Measurements from ENCODE around the gene RTN3.

Gene RTN3

GRCh38 chr11:63713766-63714165 is 32.5 kb downstream of the RTN3 start:
- Histone ChIP-seq H3K79me2 (ENCODE audit: control insufficient read depth, insufficient read depth, low read length, poor library complexity) (no peaks in the 10 kb centered on the region), H3K27ac (ENCODE audit: low read depth, low read length) (no peak overlapping the region), H2AK5ac (ENCODE audit: low read length) (no peak overlapping the region), H4K12ac (ENCODE audit: low read depth, low read length) (no peak overlapping the region), H3K18ac (ENCODE audit: low read length) (no peak overlapping the region), H3K4me2 (ENCODE audit: low read length) (no peak overlapping the region), H4K91ac (ENCODE audit: low read depth, low read length) (no peak overlapping the region), H3K23ac (ENCODE audit: low read length) (no peak overlapping the region), H3K9ac (ENCODE audit: low read length) (no peak overlapping the region), H3K4ac (ENCODE audit: low read depth, low read length) (no peak overlapping the region), H3K9me3 (ENCODE audit: insufficient read depth, low read depth, low read length) (no peaks in the 10 kb centered on the region), H3K4me1 (ENCODE audit: control insufficient read depth in 1 of 2, insufficient read depth in 2 of 2, low read length in 2 of 2) (peaks cover 2 to 3% of the 10 kb centered on the region in 2 experiments), H2AFZ (ENCODE audit: insufficient read depth, low read length, poor library complexity) (no peak overlapping the region), H3K14ac (ENCODE audit: low read length) (no peak overlapping the region), H3K4me3 (ENCODE audit: low read depth, low read length) (no peak overlapping the region), H3K36me3 (ENCODE audit: control insufficient read depth in 1 of 2, insufficient read depth in 2 of 2, low read length in 2 of 2) (no peaks in the 10 kb centered on the region), H3K79me1 (ENCODE audit: low read length) (no peaks in the 10 kb centered on the region), H4K8ac (ENCODE audit: low read depth, low read length) (no peak overlapping the region), H2BK12ac (ENCODE audit: low read length) (no peak overlapping the region), H2BK5ac (ENCODE audit: low read depth, low read length, poor library complexity) (no peak overlapping the region), H3K27me3 (ENCODE audit: insufficient read depth, low read length) (no peaks in the 10 kb centered on the region), H2BK120ac (ENCODE audit: insufficient read depth, low read length, poor library complexity) (no peak overlapping the region)
- DNase-seq: no peak
- 100% methylated on average over 1 of the region's 2 CpGs for WGBS (ENCODE audit: extremely low coverage, insufficient coverage, insufficient read length)

- H3K4me2 ChIP-seq (ENCODE audit: low read length): no peak overlapping the region
- H3K4me1 ChIP-seq (ENCODE audit: control insufficient read depth in 1 of 2, insufficient read depth in 2 of 2, low read length in 2 of 2): peaks cover under 1 to 2% of the 10 kb centered on the region in 2 experiments
- H2AK5ac ChIP-seq (ENCODE audit: low read length): no peak overlapping the region
- H3K79me1 ChIP-seq (ENCODE audit: low read length): no peaks in the 10 kb centered on the region
- no peak overlapping the region for H2BK12ac ChIP-seq (ENCODE audit: low read length)
- H3K36me3 ChIP-seq (ENCODE audit: control insufficient read depth in 1 of 2, insufficient read depth in 2 of 2, low read length in 2 of 2): no peaks in the 10 kb centered on the region
- no peak overlapping the region for H3K27ac ChIP-seq (ENCODE audit: low read depth, low read length)
- H4K8ac ChIP-seq (ENCODE audit: low read depth, low read length): no peak overlapping the region
- no peak for DNase-seq
- H2BK120ac ChIP-seq (ENCODE audit: insufficient read depth, low read length, poor library complexity): no peak overlapping the region
- no peak overlapping the region for H2BK5ac ChIP-seq (ENCODE audit: low read depth, low read length, poor library complexity)
- H4K91ac ChIP-seq (ENCODE audit: low read depth, low read length): no peak overlapping the region
- H3K23ac ChIP-seq (ENCODE audit: low read length): no peak overlapping the region
- H3K4ac ChIP-seq (ENCODE audit: low read depth, low read length): no peak overlapping the region
- no peak overlapping the region for H3K9ac ChIP-seq (ENCODE audit: low read length)
- H3K9me3 ChIP-seq (ENCODE audit: insufficient read depth, low read depth, low read length): no peaks in the 10 kb centered on the region
- no peaks in the 10 kb centered on the region for H3K79me2 ChIP-seq (ENCODE audit: control insufficient read depth, insufficient read depth, low read length, poor library complexity)
- no peak overlapping the region for H3K18ac ChIP-seq (ENCODE audit: low read length)
- H3K4me3 ChIP-seq (ENCODE audit: low read depth, low read length): no peak overlapping the region
- H2AFZ ChIP-seq (ENCODE audit: insufficient read depth, low read length, poor library complexity): no peak overlapping the region
- no peaks in the 10 kb centered on the region for H3K27me3 ChIP-seq (ENCODE audit: insufficient read depth, low read length)
- H3K14ac ChIP-seq (ENCODE audit: low read length): no peak overlapping the region
- no peak overlapping the region for H4K12ac ChIP-seq (ENCODE audit: low read depth, low read length)
Measured at GRCh38 chr11:63716046-63716445, 34.7 kb downstream of the RTN3 start.

- Histone ChIP-seq H3K14ac (ENCODE audit: low read length) (no peak overlapping the region), H2BK5ac (ENCODE audit: low read depth, low read length, poor library complexity) (no peak overlapping the region), H3K79me1 (ENCODE audit: low read length) (no peaks in the 10 kb centered on the region), H3K4me2 (ENCODE audit: low read length) (no peak overlapping the region), H3K9ac (ENCODE audit: low read length) (no peak overlapping the region), H3K27ac (ENCODE audit: low read depth, low read length) (no peak overlapping the region), H2AFZ (ENCODE audit: insufficient read depth, low read length, poor library complexity) (no peak overlapping the region), H3K4me1 (ENCODE audit: control insufficient read depth in 1 of 2, insufficient read depth in 2 of 2, low read length in 2 of 2) (no peaks in the 10 kb centered on the region), H3K27me3 (ENCODE audit: insufficient read depth, low read length) (no peaks in the 10 kb centered on the region), H3K4me3 (ENCODE audit: low read depth, low read length) (no peak overlapping the region), H2BK120ac (ENCODE audit: insufficient read depth, low read length, poor library complexity) (no peak overlapping the region), H2AK5ac (ENCODE audit: low read length) (no peak overlapping the region), H4K12ac (ENCODE audit: low read depth, low read length) (no peak overlapping the region), H4K91ac (ENCODE audit: low read depth, low read length) (no peak overlapping the region), H3K36me3 (ENCODE audit: control insufficient read depth in 1 of 2, insufficient read depth in 2 of 2, low read length in 2 of 2) (no peaks in the 10 kb centered on the region), H3K23ac (ENCODE audit: low read length) (no peak overlapping the region), H3K9me3 (ENCODE audit: insufficient read depth, low read depth, low read length) (no peaks in the 10 kb centered on the region), H2BK12ac (ENCODE audit: low read length) (no peak overlapping the region), H4K8ac (ENCODE audit: low read depth, low read length) (no peak overlapping the region), H3K18ac (ENCODE audit: low read length) (no peak overlapping the region), H3K79me2 (ENCODE audit: control insufficient read depth, insufficient read depth, low read length, poor library complexity) (no peaks in the 10 kb centered on the region), H3K4ac (ENCODE audit: low read depth, low read length) (no peak overlapping the region)
- no CpG with 5 or more reads among the region's 1 CpG for WGBS (ENCODE audit: extremely low coverage, insufficient coverage, insufficient read length)
- peak in 1 of 2 donors; percentile 36 for DNase-seq
Measured at GRCh38 chr11:63719001-63719400, 37.7 kb downstream of the RTN3 start.

- Histone ChIP-seq H3K4me1 (ENCODE audit: control insufficient read depth in 1 of 2, insufficient read depth in 2 of 2, low read length in 2 of 2) (no peaks in the 10 kb centered on the region), H3K36me3 (ENCODE audit: control insufficient read depth in 1 of 2, insufficient read depth in 2 of 2, low read length in 2 of 2) (no peaks in the 10 kb centered on the region), H3K27me3 (ENCODE audit: insufficient read depth, low read length) (no peaks in the 10 kb centered on the region), H3K4me2 (ENCODE audit: low read length) (no peak overlapping the region), H3K4me3 (ENCODE audit: low read depth, low read length) (no peak overlapping the region), H3K18ac (ENCODE audit: low read length) (no peak overlapping the region), H3K9me3 (ENCODE audit: insufficient read depth, low read depth, low read length) (no peaks in the 10 kb centered on the region), H2AFZ (ENCODE audit: insufficient read depth, low read length, poor library complexity) (no peak overlapping the region), H3K79me1 (ENCODE audit: low read length) (no peaks in the 10 kb centered on the region), H4K12ac (ENCODE audit: low read depth, low read length) (no peak overlapping the region), H2AK5ac (ENCODE audit: low read length) (no peak overlapping the region), H3K14ac (ENCODE audit: low read length) (no peak overlapping the region), H4K91ac (ENCODE audit: low read depth, low read length) (no peak overlapping the region), H4K8ac (ENCODE audit: low read depth, low read length) (no peak overlapping the region), H3K79me2 (ENCODE audit: control insufficient read depth, insufficient read depth, low read length, poor library complexity) (no peaks in the 10 kb centered on the region), H3K4ac (ENCODE audit: low read depth, low read length) (no peak overlapping the region), H2BK12ac (ENCODE audit: low read length) (no peak overlapping the region), H2BK5ac (ENCODE audit: low read depth, low read length, poor library complexity) (no peak overlapping the region), H3K9ac (ENCODE audit: low read length) (no peak overlapping the region), H2BK120ac (ENCODE audit: insufficient read depth, low read length, poor library complexity) (no peak overlapping the region), H3K27ac (ENCODE audit: low read depth, low read length) (no peak overlapping the region), H3K23ac (ENCODE audit: low read length) (no peak overlapping the region)
- no CpG with 5 or more reads among the region's 2 CpGs for WGBS (ENCODE audit: extremely low coverage, insufficient coverage, insufficient read length)
- peak; percentile 70 to 96 for DNase-seq
Measured at GRCh38 chr11:63719987-63720386, 38.7 kb downstream of the RTN3 start.

Data from trophoblast cell (in vitro differentiated cells and primary cell).